ENCODE results near the gene HABP4. TPM values are rescaled to one million over a fixed set of nuclear protein-coding genes. Genes with fewer than 3 reads are reported as not detected.
A peak's percentile ranks its signal among the peaks of the same experiment; 100 is the strongest.

The HABP4 gene
- total and polyA plus RNA-seq, 9 of the 15 experiments (the other 6 are each of a cell fraction or from before 2014, with no cell fraction given) = 0.38 to 2.4 (median 1.9) TPM

DNA sequence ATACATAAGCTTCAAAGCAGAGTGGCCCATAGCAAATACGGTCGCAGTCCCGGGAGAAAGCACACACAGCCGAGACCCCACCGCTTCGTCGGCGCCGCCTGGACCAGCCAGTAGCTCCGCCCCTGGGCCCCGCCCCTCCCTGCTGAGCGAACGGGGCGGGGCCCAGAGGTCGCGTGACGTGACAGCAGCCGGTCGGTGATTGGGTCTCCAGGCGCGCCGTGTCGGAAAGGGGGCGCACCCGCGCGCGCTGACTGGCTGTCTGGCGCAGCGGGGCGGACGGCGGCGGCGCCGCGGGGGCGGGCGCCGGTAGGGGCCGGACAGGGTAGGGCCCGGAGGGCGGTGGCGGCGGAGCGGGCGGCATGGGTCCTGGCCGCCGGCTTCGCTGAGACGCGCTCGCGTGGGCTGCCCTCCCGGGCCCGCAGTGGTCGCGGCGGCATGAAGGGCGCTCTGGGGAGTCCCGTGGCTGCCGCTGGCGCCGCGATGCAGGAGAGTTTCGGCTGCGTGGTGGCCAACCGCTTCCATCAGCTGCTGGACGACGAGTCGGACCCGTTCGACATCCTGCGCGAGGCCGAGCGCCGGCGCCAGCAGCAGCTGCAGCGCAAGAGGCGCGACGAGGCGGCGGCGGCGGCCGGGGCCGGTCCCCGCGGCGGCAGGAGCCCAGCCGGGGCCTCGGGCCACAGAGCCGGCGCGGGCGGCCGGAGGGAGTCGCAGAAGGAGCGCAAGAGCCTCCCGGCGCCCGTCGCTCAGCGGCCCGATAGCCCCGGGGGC, at the start of gene HABP4 (continued):
- TF ChIP-seq, protein P1, sequence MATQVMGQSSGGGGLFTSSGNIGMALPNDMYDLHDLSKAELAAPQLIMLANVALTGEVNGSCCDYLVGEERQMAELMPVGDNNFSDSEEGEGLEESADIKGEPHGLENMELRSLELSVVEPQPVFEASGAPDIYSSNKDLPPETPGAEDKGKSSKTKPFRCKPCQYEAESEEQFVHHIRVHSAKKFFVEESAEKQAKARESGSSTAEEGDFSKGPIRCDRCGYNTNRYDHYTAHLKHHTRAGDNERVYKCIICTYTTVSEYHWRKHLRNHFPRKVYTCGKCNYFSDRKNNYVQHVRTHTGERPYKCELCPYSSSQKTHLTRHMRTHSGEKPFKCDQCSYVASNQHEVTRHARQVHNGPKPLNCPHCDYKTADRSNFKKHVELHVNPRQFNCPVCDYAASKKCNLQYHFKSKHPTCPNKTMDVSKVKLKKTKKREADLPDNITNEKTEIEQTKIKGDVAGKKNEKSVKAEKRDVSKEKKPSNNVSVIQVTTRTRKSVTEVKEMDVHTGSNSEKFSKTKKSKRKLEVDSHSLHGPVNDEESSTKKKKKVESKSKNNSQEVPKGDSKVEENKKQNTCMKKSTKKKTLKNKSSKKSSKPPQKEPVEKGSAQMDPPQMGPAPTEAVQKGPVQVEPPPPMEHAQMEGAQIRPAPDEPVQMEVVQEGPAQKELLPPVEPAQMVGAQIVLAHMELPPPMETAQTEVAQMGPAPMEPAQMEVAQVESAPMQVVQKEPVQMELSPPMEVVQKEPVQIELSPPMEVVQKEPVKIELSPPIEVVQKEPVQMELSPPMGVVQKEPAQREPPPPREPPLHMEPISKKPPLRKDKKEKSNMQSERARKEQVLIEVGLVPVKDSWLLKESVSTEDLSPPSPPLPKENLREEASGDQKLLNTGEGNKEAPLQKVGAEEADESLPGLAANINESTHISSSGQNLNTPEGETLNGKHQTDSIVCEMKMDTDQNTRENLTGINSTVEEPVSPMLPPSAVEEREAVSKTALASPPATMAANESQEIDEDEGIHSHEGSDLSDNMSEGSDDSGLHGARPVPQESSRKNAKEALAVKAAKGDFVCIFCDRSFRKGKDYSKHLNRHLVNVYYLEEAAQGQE (IDR thresholded peaks at IDR 0.05; ENCODE audit: borderline replicate concordance) = peak; percentile 52
- TF ChIP-seq, protein P1 (CRISPR knock-in tag; IDR thresholded peaks at IDR 0.05; ENCODE audit: low read depth) = no peak
- TF ChIP-seq SREBF1 (IDR thresholded peaks at IDR 0.05; ENCODE audit: borderline replicate concordance, low read depth, low read length) = 0 out of 2 replicates have a peak, but pooled peaks have one; percentile 62
- TF ChIP-seq NCOR1 (IDR thresholded peaks at IDR 0.05) = no peak
- TF ChIP-seq PHB2 (IDR thresholded peaks at IDR 0.05; ENCODE audit: low read depth) = no peak
- TF ChIP-seq HMGN3 (IDR thresholded peaks at IDR 0.05; ENCODE audit: borderline replicate concordance, extremely low read depth, insufficient read length, low read depth, low read length) = peak; percentile 84
- TF ChIP-seq ZNF586 (CRISPR knock-in tag; conservative IDR thresholded peaks at IDR 0.05) = no peak
- no peak for TF ChIP-seq ZNF431 (CRISPR knock-in tag; IDR thresholded peaks at IDR 0.05)
- TF ChIP-seq, protein P2, sequence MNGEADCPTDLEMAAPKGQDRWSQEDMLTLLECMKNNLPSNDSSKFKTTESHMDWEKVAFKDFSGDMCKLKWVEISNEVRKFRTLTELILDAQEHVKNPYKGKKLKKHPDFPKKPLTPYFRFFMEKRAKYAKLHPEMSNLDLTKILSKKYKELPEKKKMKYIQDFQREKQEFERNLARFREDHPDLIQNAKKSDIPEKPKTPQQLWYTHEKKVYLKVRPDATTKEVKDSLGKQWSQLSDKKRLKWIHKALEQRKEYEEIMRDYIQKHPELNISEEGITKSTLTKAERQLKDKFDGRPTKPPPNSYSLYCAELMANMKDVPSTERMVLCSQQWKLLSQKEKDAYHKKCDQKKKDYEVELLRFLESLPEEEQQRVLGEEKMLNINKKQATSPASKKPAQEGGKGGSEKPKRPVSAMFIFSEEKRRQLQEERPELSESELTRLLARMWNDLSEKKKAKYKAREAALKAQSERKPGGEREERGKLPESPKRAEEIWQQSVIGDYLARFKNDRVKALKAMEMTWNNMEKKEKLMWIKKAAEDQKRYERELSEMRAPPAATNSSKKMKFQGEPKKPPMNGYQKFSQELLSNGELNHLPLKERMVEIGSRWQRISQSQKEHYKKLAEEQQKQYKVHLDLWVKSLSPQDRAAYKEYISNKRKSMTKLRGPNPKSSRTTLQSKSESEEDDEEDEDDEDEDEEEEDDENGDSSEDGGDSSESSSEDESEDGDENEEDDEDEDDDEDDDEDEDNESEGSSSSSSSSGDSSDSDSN (IDR thresholded peaks at IDR 0.05; ENCODE audit: borderline replicate concordance in 1 of 2, low read depth in 2 of 2, low read length in 2 of 2) = peak in 1 of 2 experiments; percentile 53; a peak in 1 of 4 replicates
- TF ChIP-seq THRAP3 (IDR thresholded peaks at IDR 0.05; ENCODE audit: borderline replicate concordance) = no peak
- TF ChIP-seq ETS2 (tag; IDR thresholded peaks at IDR 0.05; ENCODE audit: borderline replicate concordance, poor library complexity, severe bottlenecking) = no peak
- TF ChIP-seq, protein P3, sequence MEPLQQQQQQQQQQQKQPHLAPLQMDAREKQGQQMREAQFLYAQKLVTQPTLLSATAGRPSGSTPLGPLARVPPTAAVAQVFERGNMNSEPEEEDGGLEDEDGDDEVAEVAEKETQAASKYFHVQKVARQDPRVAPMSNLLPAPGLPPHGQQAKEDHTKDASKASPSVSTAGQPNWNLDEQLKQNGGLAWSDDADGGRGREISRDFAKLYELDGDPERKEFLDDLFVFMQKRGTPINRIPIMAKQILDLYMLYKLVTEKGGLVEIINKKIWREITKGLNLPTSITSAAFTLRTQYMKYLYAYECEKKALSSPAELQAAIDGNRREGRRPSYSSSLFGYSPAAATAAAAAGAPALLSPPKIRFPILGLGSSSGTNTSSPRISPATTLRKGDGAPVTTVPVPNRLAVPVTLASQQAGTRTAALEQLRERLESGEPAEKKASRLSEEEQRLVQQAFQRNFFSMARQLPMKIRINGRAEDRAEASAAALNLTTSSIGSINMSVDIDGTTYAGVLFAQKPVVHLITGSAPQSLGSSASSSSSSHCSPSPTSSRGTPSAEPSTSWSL (CRISPR knock-in tag; IDR thresholded peaks at IDR 0.05; ENCODE audit: borderline replicate concordance) = peak; percentile 8; the same call in 1 of the 2 replicates
